Stimulated activated CD4-positive, alpha-beta T cell treated with anti-CD3 and anti-CD28 coated beads, TNF-alpha, amount 100 ng/mL, for 48 hours (primary cell): ENCODE measurements around the gene AWAT2.

Experiments
- DNase-seq, 3 donors: peaks; one replicate each; pipeline ENCODE4 v3.0.0-alpha.2; 2020; ENCODE audit warnings: low read depth in 3 of 3

The AWAT2 gene, protein sequence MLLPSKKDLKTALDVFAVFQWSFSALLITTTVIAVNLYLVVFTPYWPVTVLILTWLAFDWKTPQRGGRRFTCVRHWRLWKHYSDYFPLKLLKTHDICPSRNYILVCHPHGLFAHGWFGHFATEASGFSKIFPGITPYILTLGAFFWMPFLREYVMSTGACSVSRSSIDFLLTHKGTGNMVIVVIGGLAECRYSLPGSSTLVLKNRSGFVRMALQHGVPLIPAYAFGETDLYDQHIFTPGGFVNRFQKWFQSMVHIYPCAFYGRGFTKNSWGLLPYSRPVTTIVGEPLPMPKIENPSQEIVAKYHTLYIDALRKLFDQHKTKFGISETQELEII

DNA sequence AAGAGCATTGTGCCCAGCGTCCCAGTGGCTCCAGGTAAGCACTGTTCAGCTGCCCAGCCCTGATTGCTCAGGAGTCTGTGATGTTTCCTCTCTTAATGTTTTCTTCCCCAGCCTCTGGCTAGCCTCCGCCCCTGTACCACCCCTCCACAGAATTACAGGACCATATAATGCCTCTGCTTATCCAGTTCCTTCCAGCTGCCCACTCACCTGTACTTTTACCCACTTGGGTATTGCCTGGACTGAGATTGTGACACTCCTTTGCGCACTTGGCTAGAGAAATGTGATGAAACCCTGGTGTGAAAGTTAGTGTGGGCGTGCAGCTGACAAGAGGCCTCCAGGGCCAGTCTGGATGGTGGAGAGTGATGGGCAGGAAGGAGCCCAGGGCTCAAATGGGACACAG is at the start of gene AWAT2:
TSS of gene AWAT2 (minus strand) at position 14 of the 400 bp plus-strand sequence. CDS start at position 8, 6 bp downstream.
- DNase-seq, result no peak

DNA sequence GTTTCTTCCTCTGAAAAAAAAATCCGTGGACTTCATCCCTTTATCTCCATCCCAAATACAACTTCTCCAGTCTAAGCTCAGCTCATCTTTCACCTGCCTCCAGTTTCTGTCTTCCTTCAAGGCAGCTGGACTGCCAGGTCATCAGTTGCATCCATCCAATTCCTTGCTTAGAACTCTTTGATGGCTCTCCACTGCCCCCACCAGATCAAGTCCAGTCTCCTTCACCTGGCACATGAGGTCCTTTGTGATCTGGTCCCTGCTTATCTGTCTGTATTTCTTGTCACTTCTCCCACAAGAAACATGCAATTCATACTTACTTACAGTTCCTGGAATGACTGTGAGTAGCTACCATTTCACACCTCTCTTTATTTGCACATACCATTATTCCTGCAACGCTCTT is 46.3 kb upstream of the AWAT2 start:
- DNase-seq, result no peak

DNA sequence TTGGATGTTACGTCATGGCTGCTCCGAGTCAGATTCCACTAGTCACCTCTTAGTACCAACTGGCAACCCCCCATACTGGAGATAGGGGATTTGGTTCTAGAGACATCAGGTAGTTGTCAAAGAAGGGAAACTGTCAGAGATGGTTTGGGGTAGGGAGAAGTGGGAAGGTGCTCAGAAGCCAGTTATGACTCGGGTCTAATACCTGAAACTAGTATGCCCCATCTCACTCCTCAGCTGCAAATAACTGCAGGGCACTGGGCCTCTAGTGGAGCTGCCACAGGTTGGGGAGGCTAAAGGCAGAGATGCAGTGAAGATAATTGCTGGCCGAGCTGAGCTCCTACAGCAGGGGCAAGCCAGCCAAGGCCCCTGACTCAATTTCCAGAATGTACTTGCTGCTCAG is 42.5 kb upstream of the AWAT2 start:
- DNase-seq, result no peak

DNA sequence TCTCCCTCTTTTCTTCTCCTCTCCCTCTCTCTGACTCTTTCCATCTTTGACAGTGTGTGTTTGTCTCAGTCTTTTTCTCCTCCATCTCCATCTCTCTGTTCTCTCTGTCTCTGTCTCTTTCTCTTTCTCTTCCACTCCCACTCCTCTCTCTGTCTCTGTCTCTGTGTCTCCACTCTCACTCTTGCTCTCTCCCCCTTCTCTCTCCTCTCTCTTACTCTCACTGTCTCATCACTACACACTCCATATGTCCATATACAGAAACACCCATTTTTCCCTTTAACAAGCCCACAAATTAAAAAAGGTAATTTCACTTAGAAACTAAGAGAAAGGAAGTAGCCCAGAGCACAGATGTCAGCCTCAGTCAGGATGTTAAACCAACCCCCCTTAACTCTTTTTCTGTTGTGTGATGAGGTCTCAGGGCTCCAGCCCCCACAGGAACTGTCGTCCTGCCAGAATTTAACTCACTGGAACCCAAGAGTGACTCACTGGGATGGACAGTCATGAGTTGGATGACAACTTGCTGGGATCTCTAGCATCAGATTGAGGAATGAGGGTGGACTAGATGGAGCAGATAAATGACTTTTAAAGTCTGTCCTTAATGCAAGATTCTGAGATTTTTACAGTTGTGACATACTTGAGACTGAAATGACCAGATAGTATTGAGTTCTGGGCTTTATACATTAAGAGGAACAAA is 40.0 kb upstream of the AWAT2 start:
- DNase-seq, result no peak

DNA sequence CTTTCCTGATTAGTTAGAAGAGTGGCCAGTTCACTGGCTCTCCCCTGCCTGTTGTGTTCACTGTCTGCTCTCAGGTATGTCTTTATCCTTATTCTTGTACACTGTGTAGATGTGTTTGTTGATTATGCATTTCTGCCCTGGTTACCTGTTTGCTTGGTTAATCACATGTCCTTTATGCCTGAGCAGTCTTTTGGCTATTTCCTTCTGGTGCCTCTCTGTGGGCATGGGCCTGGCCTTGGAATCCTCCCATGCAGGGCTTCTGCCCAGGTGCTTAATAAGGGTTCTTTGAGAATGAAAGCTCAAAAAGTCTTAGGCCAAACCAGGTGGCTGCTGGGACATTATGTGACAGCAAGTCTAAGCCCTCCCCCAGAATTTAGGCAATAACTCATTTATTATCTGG is 39.0 kb upstream of the AWAT2 start:
- no peak for DNase-seq

DNA sequence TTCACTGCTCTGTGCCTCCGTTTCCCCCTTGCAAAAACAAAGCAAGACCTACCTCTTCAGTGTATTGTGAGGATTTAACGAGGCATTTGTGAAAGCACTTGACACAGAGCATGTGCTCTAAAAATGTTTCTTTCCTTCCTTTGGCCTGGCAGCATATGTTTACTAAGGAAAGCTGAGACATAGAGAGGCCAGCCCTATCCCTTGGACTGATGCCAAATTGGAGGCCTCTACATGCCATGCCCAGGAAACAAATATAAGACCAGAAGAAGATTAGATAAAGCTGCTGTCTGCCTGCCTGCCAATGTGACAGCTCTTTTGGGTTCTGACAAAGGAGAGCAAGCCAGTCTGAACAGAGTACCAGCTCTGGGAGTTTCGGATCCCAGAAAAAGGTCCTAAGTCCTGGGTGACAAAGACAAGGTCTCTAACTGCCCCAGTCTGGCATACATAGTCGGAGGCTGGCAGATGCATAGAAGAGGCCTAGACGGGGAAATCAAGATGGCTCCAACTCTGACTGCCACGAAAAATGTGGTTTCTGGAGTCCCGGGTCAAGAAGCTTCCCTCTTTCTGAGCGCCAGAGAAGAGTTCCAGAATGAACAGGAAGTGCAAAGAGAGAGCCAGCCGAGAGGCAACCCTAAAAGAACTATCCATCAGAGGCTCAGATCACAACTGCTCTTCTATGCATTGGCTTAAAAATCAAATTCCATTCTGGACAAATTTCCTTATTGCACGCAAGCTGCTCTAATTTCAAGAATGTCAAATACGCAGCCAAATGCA is 38.3 kb upstream of the AWAT2 start:
- no peak for DNase-seq

DNA sequence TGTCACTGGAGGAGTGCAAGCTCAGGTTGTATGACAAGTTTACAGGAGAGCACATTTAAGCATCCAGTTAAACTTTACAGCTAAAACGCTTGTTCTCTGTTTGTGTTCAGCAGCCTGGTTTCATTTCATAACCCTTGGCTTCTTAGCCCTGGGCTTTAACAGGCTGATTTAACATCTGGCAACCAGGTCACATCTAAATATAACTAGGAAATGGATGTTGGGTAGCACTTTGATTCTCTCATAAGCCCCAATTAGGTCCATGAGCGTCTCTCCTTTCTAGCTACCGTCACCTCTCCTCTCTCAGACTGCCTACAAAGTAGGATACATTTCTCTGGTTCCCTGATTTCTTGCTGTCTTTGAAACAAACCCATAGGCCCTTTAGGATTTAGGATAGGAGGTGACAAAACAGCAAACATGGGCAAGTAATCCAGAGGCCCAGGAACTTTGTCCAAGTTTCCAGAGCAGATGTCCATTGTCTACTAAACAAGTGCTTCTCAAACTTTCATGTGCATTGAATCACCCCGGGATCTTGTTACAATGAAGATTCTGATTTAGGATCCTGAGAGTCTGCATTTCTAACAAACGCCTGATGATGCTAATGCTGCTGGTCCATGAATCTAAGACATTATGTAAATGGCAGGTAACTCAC is 35.0 kb upstream of the AWAT2 start:
- no peak for DNase-seq

DNA sequence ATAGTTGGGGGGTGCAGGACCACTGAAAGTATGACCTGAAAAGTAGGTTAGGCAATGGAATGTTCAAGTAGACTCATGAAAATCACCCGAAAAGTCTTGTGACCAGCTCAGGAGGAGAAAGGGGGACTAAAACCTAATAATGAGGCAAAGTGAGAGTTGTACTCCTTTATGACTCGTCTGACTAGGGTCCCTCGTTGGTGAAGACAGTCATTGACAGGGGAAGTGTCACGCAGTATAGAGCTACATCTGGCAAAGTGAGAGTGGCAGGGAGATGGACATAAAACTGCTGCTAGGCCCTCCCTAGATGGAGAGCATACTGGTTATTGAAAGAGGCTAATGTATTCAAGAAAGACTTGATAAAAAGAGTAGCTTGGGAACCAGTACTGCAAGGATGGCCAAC is 33.0 kb upstream of the AWAT2 start:
- no peak for DNase-seq

DNA sequence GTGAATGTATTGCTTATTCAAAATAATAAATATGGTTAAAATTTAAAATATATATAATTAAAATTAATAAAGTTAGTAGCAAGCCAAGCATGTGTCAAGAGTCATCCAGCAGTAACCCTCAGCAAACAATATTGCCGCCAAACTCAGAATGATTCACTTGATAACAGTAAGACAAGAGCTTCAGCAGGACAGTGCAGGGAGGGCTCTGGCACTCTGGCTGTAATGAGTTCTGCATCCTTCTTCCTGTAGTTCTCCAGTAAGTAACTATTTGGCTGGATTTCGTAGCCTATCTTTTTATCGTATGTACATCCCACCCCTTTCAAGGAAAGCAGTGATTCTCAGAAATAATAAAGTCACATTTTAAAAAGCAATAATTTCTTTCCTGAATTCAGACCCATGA is 30.1 kb upstream of the AWAT2 start:
- DNase-seq, result no peak

DNA sequence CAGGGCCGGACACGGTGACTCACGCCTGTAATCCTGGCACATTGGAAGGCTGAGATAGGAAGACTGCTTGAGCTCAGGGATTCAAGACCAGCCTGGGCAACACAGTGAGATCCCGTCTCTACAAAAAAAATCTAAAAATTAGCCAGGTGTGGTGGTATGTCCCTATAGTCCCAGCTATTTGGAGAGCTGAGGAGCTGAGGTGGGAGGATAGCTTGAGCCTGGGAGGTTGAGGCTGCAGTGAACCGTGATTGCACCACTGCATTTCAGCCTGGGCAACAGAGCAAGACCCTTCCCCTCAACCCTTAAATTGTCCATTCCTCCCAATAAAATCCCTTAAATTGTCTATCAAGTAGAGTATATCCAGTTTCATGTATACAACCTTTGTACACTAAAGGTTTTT is 29.6 kb upstream of the AWAT2 start:
- no peak for DNase-seq

DNA sequence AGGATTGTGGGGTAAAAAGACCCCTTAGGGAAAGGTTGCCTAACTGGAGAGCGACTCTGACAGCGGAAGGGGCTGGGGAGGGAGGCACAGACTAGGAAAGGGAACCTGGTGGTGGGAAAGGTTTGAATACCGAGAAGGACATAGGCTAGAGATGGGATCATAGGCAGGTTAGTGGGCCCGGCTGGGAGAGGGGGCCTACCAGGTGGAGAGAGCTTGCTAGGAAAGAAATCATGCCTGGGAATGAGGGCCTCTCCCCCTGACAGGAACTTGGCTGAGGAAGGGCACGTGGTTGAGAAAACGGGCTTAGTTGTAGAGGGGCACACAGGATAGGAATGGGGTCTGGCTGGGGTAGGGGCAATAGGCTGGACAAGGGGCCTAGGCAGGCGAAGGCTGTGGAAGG is 16.9 kb upstream of the AWAT2 start:
- DNase-seq, result no peak

DNA sequence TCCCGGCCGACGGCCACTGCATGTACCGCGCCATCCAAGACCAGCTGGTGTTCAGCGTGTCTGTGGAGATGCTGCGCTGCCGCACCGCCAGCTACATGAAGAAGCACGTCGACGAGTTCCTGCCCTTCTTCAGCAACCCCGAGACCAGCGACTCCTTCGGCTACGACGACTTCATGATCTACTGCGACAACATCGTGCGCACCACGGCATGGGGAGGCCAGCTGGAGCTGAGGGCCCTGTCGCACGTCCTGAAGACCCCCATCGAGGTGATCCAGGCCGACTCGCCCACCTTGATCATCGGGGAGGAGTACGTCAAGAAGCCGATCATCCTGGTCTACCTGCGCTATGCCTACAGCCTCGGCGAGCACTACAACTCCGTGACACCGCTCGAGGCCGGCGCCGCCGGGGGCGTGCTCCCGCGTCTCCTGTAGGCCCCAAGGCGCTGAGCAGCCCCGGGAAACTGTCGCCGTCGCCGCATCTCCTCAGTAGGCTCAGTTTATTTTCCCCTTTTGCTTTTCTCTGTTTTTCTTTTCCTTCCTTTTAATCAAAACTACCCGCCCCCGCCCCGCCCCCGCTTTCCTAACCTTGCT is 13.3 kb upstream of the AWAT2 start:
- DNase-seq, result no peak

DNA sequence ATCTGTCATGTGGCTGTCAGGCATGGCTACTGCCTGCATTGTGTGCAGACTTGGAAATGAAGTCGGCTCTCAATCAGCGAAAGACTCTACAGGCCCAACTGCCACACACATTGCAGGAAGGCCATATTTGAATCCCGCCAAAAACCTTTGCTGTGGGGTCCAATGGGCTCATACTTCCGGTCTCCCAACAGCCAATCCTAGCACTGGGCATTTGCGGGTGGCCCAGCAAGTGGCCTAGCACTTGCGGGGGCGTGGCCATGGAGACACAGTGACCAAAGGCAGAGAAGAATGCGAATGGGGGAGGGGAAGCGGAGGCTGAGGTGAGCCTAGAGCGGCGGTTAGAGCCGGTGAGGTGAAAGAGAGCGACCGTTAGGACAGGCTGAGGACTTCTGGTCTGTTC is 12.3 kb upstream of the AWAT2 start, which contains the start of gene OTUD6A:
TSS of gene OTUD6A (plus strand) at position 382 of the 400 bp plus-strand sequence. CDS start 68 bp downstream, outside the sequence.
- DNase-seq, result no peak

DNA sequence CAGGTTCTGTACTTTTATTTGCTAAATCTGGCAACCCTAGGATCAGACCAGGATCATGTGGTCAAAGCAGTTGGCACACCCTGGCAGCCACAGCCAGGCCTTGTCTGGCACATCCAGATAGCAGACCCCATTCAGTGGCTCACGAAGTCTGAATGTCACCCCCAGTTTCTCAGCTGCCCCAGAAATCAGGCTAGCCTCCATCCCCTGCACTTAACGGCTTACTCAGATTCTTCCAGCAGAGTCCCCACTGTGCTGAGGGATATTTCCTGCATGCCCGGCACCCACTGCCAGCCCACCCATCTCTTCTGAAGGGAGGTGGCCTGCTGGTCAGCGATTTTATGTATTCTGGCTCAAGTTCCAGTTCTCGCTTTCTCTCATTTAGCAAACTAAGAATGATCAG is 4.7 kb upstream of the AWAT2 start:
- DNase-seq, result no peak

DNA sequence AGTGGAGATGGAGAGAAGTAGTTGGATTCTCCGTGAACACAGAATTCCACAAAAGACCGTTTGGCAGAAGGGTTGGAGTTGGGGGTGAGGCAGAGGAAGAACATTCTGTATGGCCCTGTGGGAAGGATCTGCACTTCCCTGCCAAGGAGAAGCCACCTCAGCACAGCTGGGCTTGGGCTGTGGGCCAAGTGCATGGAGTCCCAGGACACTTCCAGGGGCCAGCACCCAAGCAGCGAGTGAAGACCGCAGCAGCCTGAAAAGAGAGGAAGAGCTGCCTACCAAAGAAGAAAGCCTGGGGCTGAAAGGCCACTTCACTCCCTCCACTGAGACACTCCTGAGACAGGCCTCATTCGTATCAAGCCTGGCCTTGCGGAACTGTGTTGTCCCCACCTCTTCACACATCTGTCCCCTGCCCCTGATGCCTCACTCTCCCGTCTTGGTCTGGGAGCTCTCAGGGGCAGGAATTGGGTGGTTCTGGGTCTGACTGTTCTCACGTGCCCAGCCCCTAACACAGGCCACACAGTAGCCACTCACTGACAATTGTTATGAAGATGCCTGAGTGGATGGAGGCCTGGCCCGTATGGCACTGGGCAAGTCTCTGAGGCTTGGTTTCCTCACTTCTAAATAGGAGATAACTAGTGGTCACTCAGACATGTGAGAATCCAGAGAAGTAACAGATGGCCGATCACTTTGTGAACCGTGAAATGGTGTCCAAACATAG is 3.3 kb upstream of the AWAT2 start:
- DNase-seq, result no peak

DNA sequence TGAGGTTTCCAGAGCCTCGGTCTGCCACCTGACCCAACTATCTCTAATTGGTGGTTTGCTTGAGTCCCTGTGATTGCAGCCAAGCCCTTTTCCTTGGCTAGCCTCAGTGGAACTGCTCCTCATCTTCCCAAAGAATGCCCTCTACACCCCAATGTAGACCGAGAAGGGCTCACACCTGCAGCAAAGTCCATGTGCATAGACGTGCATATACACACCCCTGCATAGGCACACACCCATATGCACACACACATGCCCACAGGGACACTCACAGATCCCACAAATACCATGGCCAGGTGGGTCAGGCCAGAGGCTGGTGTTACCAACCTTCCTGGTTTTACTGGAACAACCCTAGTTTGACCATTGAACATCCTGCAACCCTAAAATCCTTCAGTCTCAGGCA is 332 bp downstream of the AWAT2 start:
- no peak for DNase-seq

DNA sequence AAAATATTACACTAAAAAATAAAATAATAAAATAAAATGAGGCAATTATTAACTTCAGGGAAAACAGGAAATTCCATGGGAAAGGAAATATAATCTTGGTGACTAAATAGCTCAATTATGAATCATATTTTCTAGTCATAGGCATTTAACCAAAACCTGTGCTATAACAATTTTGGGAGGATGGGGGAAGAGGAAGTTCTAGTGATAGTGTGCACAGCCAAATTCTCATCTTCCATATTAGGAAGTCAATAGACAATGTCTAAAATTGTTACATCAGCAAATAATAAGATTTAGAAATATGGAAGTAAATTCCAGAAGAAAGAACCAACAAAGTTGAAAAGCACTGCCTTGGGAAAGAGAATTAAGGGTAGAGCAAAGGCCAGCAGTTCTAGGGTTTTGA is 2.8 kb downstream of the AWAT2 start:
- DNase-seq, result no peak

DNA sequence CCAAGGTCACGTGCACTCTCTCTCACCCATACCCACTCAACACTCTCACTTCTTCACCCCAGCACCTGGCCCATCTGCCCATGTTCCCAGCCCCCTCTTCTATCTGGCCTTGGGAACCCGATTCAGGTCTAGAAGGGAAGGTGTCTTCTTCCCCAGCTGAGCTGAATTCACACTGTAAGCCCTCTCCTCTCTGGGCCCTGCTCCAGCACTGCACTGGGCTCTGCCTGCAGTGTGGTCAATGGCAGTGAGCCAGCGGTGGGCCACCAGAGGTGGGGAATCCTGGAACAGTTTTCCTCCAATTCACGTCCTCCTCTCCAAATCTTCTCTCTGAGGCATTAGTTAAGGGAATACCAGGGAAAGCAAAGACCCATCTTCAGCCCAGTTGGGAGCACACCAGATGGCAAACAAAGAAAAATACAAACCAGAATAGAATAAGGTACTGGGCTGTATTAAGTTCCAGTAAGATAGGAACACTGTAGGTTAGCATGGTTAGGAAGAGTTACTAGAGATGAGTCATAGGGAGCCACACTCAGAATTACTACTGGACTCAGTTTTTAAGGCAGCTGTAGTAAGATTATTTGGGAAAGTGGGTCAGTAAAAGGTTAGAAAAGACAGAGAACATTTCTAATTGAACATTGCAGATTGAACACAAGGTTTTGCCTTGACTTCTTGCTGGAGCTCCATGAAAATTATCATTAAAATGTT is 5.0 kb downstream of the AWAT2 start:
- no peak for DNase-seq

DNA sequence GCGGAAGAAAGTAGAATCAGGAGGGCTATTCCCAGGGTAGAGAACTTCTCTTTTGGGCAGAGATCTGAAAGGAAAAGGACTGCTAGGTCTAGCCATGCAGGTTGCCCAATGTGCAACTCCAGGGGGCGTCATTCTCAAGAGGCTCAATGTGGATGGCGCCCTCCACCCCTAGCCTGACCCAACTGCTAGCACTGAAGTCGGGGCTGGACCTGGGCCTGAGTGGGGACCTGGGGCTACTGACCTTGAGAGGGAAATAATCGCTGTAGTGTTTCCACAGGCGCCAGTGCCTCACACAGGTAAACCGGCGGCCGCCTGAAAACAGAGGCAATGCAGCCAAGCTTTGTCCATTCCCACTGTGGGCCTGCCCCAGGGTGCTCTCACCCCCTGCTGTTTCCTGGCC is 6.1 kb downstream of the AWAT2 start:
- no peak for DNase-seq
